Adrenal gland (tissue), 12 donors: ENCODE measurements around the gene DNAH6. TPM values are rescaled to one million over a fixed set of nuclear protein-coding genes. Genes with fewer than 3 reads are reported as not detected.

ENCODE experiments used
- DNase-seq, 7 donors: peaks; one replicate each; pipeline ENCODE4 v3.0.0-alpha.2; 2019 to 2020
- H3K27ac ChIP-seq, 5 donors: fragments of 200-600 bp; sonication (generic) in 4 of 5; 1 replicate in 3 of 5; 2 replicates in 2 of 5; pipeline versions ENCODE4 v1.5.1 to v1.8.0; 2016 to 2020; ENCODE audit warnings: mild to moderate bottlenecking in 1 of 5
- H3K27me3 ChIP-seq: fragments of 200-600 bp; 2 replicates; pipeline ENCODE4 v1.8.0; 2021
- H3K36me3 ChIP-seq, 2 donors: fragments of 200-600 bp; replicated peaks in 1 of 2; 1 replicate in 1 of 2; 2 replicates in 1 of 2; pipeline versions ENCODE4 v1.5.1 to v1.8.0; 2018 to 2022
- H3K4me1 ChIP-seq, 2 donors: fragments of 200-600 bp; replicated peaks in 1 of 2; 1 replicate in 1 of 2; 2 replicates in 1 of 2; pipeline versions ENCODE4 v1.5.1 to v1.8.0; 2018 to 2021
- H3K4me3 ChIP-seq, 4 donors: fragments of 200-600 bp; sonication (generic) in 3 of 4; one replicate each; pipeline ENCODE4 v1.5.1; 2016 to 2018
- H3K9me3 ChIP-seq, 3 donors: fragments of 200-600 bp; sonication (generic) in 1 of 3; replicated peaks in 1 of 3; 1 replicate in 2 of 3; 2 replicates in 1 of 3; pipeline versions ENCODE4 v1.5.1 to v1.8.0; 2016 to 2021
- CTCF ChIP-seq, 6 experiments: fragments of 450-650 bp in 4 of 6; fragments of 200-600 bp in 2 of 6; sonication (generic) in 1 of 6; IDR thresholded peaks; 1 replicate in 5 of 6; 2 replicates in 1 of 6; pipeline versions ENCODE4 v1.5.1 to v1.8.0; 2016 to 2021; ENCODE audit warnings: antibody characterized with exemption in 6 of 6, mild to moderate bottlenecking in 2 of 6, moderate library complexity in 1 of 6
- POLR2A ChIP-seq, 2 donors: fragments of 450-650 bp; IDR thresholded peaks; one replicate each; pipeline ENCODE4 v1.6.1; 2017; ENCODE audit warnings: antibody characterized with exemption in 2 of 2, mild to moderate bottlenecking in 2 of 2, moderate library complexity in 1 of 2
- WGBS, 4 donors: extraction: QIAGEN DNeasy Blood & Tissue Kit in 2 of 4; methylation state at CpG; one replicate each; pipeline versions ENCODE4 v1.1.5 to v1.1.7; 2013 to 2017; 5-methylcytosine and 5-hydroxymethylcytosine counted together
- intact Hi-C, 2 donors: fragments of 100-400 bp; cut with DNase I; formaldehyde crosslinking; loops; one replicate each; pipeline versions ENCODE4 v1.14.1 to v1.15.0; 2022 to 2023
- polyA plus RNA-seq, 3 donors: library from polyadenylated mRNA; stranded (reverse); fragments of 200-250 nt in 2 of 3; fragments of 350-450 nt in 1 of 3; fragmentation: Illumina TruSeq in 1 of 3; extraction: RNeasy Lipid Tissue Mini Kit (QIAGEN cat#74804) in 1 of 3; gene quantifications; one replicate each; pipeline ENCODE4 v1.2.3, GENCODE V29; 2013 to 2014
- total RNA-seq, 9 donors: library from RNA; depleted of rRNA in 4 of 9; stranded (reverse); fragments of >200 nt in 4 of 9; fragments of 120-200 nt in 1 of 9; fragmentation: NEBNext Ultra II Directional in 1 of 9; extraction: Animal tissue kit (Norgen Biotek cat#: 25700) in 1 of 9; gene quantifications; one replicate each; pipeline versions ENCODE4 v1.1.0 to v1.2.4, GENCODE V29; 2013 to 2023
- donor health status: healthy with polysubstance abuse.
- donor health status: Bipolar disorder and iron deficiency.
- donor health status: DM: yes; HTN: yes; CAD: no.
- donor health status: DM: no; HTN: no; CAD: no.
- donor health status: DM: no; HTN: no; CAD: no.
- donor health status: DM: yes; HTN: yes; CAD: no.

Gene DNAH6
- total and polyA plus RNA-seq, 12 donors, result 0.06 to 0.74 (median 0.28) TPM

- Histone ChIP-seq H3K9me3 (no peaks in the 10 kb centered on the region), H3K4me1 (no peaks in the 10 kb centered on the region), H3K27me3 (no peaks in the 10 kb centered on the region), H3K36me3 (no peaks in the 10 kb centered on the region), H3K4me3 (no peak overlapping the region), H3K27ac (no peak overlapping the region)
- no peak for TF ChIP-seq CTCF (IDR thresholded peaks at IDR 0.05)
- TF ChIP-seq POLR2A (IDR thresholded peaks at IDR 0.05), result no peak
- DNase-seq, result no peak
- 60 to 82% (median 67%) methylated on average over 2 of the region's 2 CpGs for WGBS, 4 donors
- intact Hi-C loops, result no loop called here
Observed at GRCh38 chr2:84723831-84724230, 207.5 kb downstream of the DNAH6 start.

- no peaks in the 10 kb centered on the region for H3K4me1 ChIP-seq
- no peaks in the 10 kb centered on the region for H3K36me3 ChIP-seq
- 97 to 100% (median 99%) methylated on average over 1 of the region's 1 CpG for WGBS, 4 donors
- H3K27ac ChIP-seq, result no peak overlapping the region
- no peak for TF ChIP-seq POLR2A (IDR thresholded peaks at IDR 0.05)
- no peak for TF ChIP-seq CTCF (IDR thresholded peaks at IDR 0.05)
- no peaks in the 10 kb centered on the region for H3K27me3 ChIP-seq
- H3K9me3 ChIP-seq, result no peaks in the 10 kb centered on the region
- intact Hi-C loops, result no loop called here
- no peak for DNase-seq
- no peak overlapping the region for H3K4me3 ChIP-seq
Observed at GRCh38 chr2:84725717-84726116, 209.4 kb downstream of the DNAH6 start.

GRCh38 chr2:84727315-84727714 is 211.0 kb downstream of the DNAH6 start:
- no peak for DNase-seq
- Histone ChIP-seq H3K4me1 (no peaks in the 10 kb centered on the region), H3K4me3 (no peak overlapping the region), H3K9me3 (no peaks in the 10 kb centered on the region), H3K27ac (no peak overlapping the region), H3K36me3 (no peaks in the 10 kb centered on the region), H3K27me3 (no peaks in the 10 kb centered on the region)
- TF ChIP-seq POLR2A (IDR thresholded peaks at IDR 0.05) (no peak), CTCF (IDR thresholded peaks at IDR 0.05) (no peak)
- 72 to 100% (median 81%) methylated on average over 1 of the region's 1 CpG for WGBS, 4 donors
- intact Hi-C loops, result no loop called here

- H3K4me1 ChIP-seq, result no peaks in the 10 kb centered on the region
- DNase-seq, result no peak
- WGBS, 4 donors, result 68 to 81% (median 71%) methylated on average over 2 of the region's 2 CpGs
- no peak overlapping the region for H3K4me3 ChIP-seq
- no peak for TF ChIP-seq CTCF (IDR thresholded peaks at IDR 0.05)
- no peak for TF ChIP-seq POLR2A (IDR thresholded peaks at IDR 0.05)
- H3K36me3 ChIP-seq, result no peaks in the 10 kb centered on the region
- H3K9me3 ChIP-seq, result no peaks in the 10 kb centered on the region
- intact Hi-C loops, result no loop called here
- no peak overlapping the region for H3K27ac ChIP-seq
- no peaks in the 10 kb centered on the region for H3K27me3 ChIP-seq
Observed at GRCh38 chr2:84729224-84729623, 212.9 kb downstream of the DNAH6 start.
